A549 (cell line): ENCODE data around the gene ADGRD1. TPM values are rescaled to one million over a fixed set of nuclear protein-coding genes. Genes with fewer than 3 reads are reported as not detected.
A peak's percentile ranks its signal among the peaks of the same experiment; 100 is the strongest.

Experiments used
- ATAC-seq, 2 experiments: fragments of 200-7000 bp in 1 of 2; fragments of >200 bp in 1 of 2; cut with Nextera tagmentation in 1 of 2; cut with Tn5 transposase in 1 of 2; 3 replicates each; pipeline versions ENCODE4 v1.8.0 to v1.9.1; 2018 to 2020; ENCODE audit warnings: mild to moderate bottlenecking in 1 of 2, moderate library complexity in 1 of 2
- CTCF ChIA-PET: fragments of 300-600 bp; sonication (Branson Sonifier 250); formaldehyde crosslinking; extraction: SDS; loops from one replicate; lab custom pipeline; 2021; ENCODE audit warnings: antibody characterized with exemption, inconsistent platforms; lab: Yijun Ruan, JAX
- POLR2A ChIA-PET: fragments of 350-600 bp; formaldehyde crosslinking; extraction: SDS; loops from one replicate; lab custom pipeline; 2021; ENCODE audit warnings: antibody characterized with exemption, inconsistent platforms; lab: Yijun Ruan, JAX
- DNase-seq, 2 experiments: peaks; one replicate each; pipeline versions ENCODE4 v3.0.0 to v3.0.0-alpha.2; 2011 to 2016; ENCODE audit warnings: low read depth in 1 of 2, low spot score in 1 of 2
- FAIRE-seq: peaks from 2 replicates; lab custom pipeline; 2011; peaks lifted over from hg19 to GRCh38; lab: Jason Lieb, UNC
- H3K27ac ChIP-seq, 2 experiments: fragments of >200 bp; sonication (Bioruptor Twin); formaldehyde crosslinking; 3 replicates each; pipeline ENCODE4 v1.5.1; 2016 to 2017
- H3K4me1 ChIP-seq: fragments of >200 bp; sonication (Bioruptor Twin); formaldehyde crosslinking; 3 replicates; pipeline ENCODE4 v1.6.1; 2016
- H3K4me2 ChIP-seq: fragments of >200 bp; sonication (Bioruptor Twin); formaldehyde crosslinking; 3 replicates; pipeline ENCODE4 v1.6.1; 2016
- H3K4me3 ChIP-seq: fragments of >200 bp; sonication (Bioruptor Twin); formaldehyde crosslinking; 3 replicates; pipeline ENCODE4 v1.5.1; 2016
- H3K9me3 ChIP-seq: fragments of >200 bp; sonication (Bioruptor Twin); formaldehyde crosslinking; 3 replicates; pipeline ENCODE4 v1.6.1; 2016
- CBX2 ChIP-seq: fragments of 200-600 bp; sonication (generic); IDR thresholded peaks from 2 replicates; pipeline ENCODE4 v1.6.1; 2016; ENCODE audit warnings: low read depth, mild to moderate bottlenecking, borderline replicate concordance
- CHD4 ChIP-seq: fragments of 200-600 bp; sonication (generic); IDR thresholded peaks from 2 replicates; pipeline ENCODE4 v1.6.1; 2016; ENCODE audit warnings: antibody characterized with exemption, mild to moderate bottlenecking, borderline replicate concordance
- EHMT2 ChIP-seq: fragments of 200-600 bp; sonication (generic); IDR thresholded peaks from 2 replicates; pipeline ENCODE4 v1.6.1; 2016; ENCODE audit warnings: antibody characterized with exemption, low read depth, mild to moderate bottlenecking, moderate library complexity
- EP300 ChIP-seq, 2 experiments: fragments of >200 bp; sonication (Bioruptor Twin); formaldehyde crosslinking; IDR thresholded peaks; 2 replicates in 1 of 2; 3 replicates in 1 of 2; pipeline ENCODE4 v1.6.1; 2016 to 2017
- FOSB ChIP-seq: fragments of 250-450 bp; sonication (Bioruptor Pico); IDR thresholded peaks from 2 replicates; pipeline ENCODE4 v1.5.0; 2020; ENCODE audit warnings: mild to moderate bottlenecking, moderate library complexity
- FOSL2 ChIP-seq, 2 experiments: fragments of 450-650 bp in 1 of 2; fragments of >200 bp in 1 of 2; sonication (Bioruptor Twin) in 1 of 2; formaldehyde crosslinking; IDR thresholded peaks; 2 replicates each; pipeline versions ENCODE4 v1.5.0 to v1.6.1; 2016 to 2020; ENCODE audit warnings: mild to moderate bottlenecking in 1 of 2, moderate library complexity in 1 of 2
- FOXS1 ChIP-seq: fragments of 250-450 bp; sonication (Bioruptor Pico); IDR thresholded peaks from 2 replicates; pipeline ENCODE4 v1.5.0; 2020; ENCODE audit warnings: mild to moderate bottlenecking, moderate library complexity
- HEYL ChIP-seq: fragments of 250-450 bp; sonication (Bioruptor Pico); IDR thresholded peaks from 2 replicates; pipeline ENCODE4 v1.8.0; 2021; ENCODE audit warnings: mild to moderate bottlenecking, moderate library complexity
- POLR2A ChIP-seq: IDR thresholded peaks from 2 replicates; pipeline ENCODE4 v1.6.1; 2012; ENCODE audit warnings: mild to moderate bottlenecking, low read length
- POLR2AphosphoS2 ChIP-seq: conservative IDR thresholded peaks from 2 replicates; pipeline ENCODE4 v1.6.1; 2012; ENCODE audit warnings: low read length, improper control_type of control experiment, inconsistent platforms
- RAD21 ChIP-seq, 2 experiments: fragments of >200 bp in 1 of 2; sonication (Bioruptor Twin) in 1 of 2; formaldehyde crosslinking in 1 of 2; IDR thresholded peaks in 1 of 2; conservative IDR thresholded peaks in 1 of 2; 2 replicates in 1 of 2; 3 replicates in 1 of 2; pipeline ENCODE4 v1.6.1; 2012 to 2018; ENCODE audit warnings: inconsistent platforms in 1 of 2
- RCOR1 ChIP-seq: fragments of 150-350 bp; IDR thresholded peaks from 2 replicates; pipeline ENCODE4 v1.6.1; 2014; ENCODE audit warnings: antibody characterized with exemption, low read length, low read depth
- RFX5 ChIP-seq: fragments of 450-650 bp; IDR thresholded peaks from 2 replicates; pipeline ENCODE4 v1.7.1; 2014; ENCODE audit warnings: antibody characterized with exemption, mild to moderate bottlenecking, moderate library complexity
- USF2 ChIP-seq: fragments of 450-650 bp; IDR thresholded peaks from 2 replicates; pipeline ENCODE4 v1.6.1; 2014; ENCODE audit warnings: antibody characterized with exemption
- ZNF302 ChIP-seq: fragments of 250-450 bp; sonication (Bioruptor Pico); IDR thresholded peaks from 2 replicates; pipeline ENCODE4 v1.9.0; 2021; ENCODE audit warnings: inconsistent platforms, mild to moderate bottlenecking, moderate library complexity
- ZSCAN20 ChIP-seq: fragments of 250-450 bp; sonication (Bioruptor Pico); IDR thresholded peaks from 2 replicates; pipeline ENCODE4 v1.8.0; 2022; ENCODE audit warnings: mild to moderate bottlenecking, moderate library complexity
- WGBS: methylation state at CpG from one replicate; pipeline ENCODE4 v1.1.6; 2017; ENCODE audit errors: missing lambda C conversion rate; 5-methylcytosine and 5-hydroxymethylcytosine counted together
- polyA plus RNA-seq, 4 experiments: library from polyadenylated mRNA; depleted of rRNA in 3 of 4; stranded (reverse); fragments of >200 nt; fragmentation: RNase III in 1 of 4; extraction: RNeasy Plus Mini Kit Qiagen cat#74134 plus additional on column Dnase treatment in 1 of 4; gene quantifications; 2 replicates in 3 of 4; 3 replicates in 1 of 4; pipeline ENCODE4 v1.2.3, GENCODE V29; 2011 to 2017
- TF ChIP-seq, protein P1 (sequence below): IDR thresholded peaks from 2 replicates; pipeline ENCODE4 v1.6.1; 2012
- TF ChIP-seq, protein P2 (sequence below): fragments of >200 bp; sonication (Bioruptor Twin); formaldehyde crosslinking; IDR thresholded peaks from 3 replicates; pipeline ENCODE4 v1.6.1; 2016
- TF ChIP-seq, protein P3 (sequence below): fragments of 150-350 bp; IDR thresholded peaks from 2 replicates; pipeline ENCODE4 v1.6.1; 2014; ENCODE audit warnings: low read depth, mild to moderate bottlenecking, low read length

Gene ADGRD1
- polyA plus RNA-seq, 2 of the 4 experiments (the other 2 are of a cell fraction) = 0.36 to 1.5 TPM

GRCh38 chr12:131027876-131028586, 74.3 kb downstream of the ADGRD1 start:
- WGBS = 46% methylated on average over 20 of the region's 20 CpGs
- H3K9me3 ChIP-seq = no peaks in the 10 kb centered on the region
- CTCF ChIA-PET = no interaction called here
- no peak overlapping the region for H3K27ac ChIP-seq
- FAIRE-seq = no peak
- peak overlapping the region; percentile 73 for H3K4me2 ChIP-seq
- ATAC-seq = peak in 1 of 2 experiments; percentile 49; a peak in 3 of 6 replicates
- POLR2A ChIA-PET = no interaction called here
- peaks cover 16% of the 10 kb centered on the region for H3K4me1 ChIP-seq
- H3K4me3 ChIP-seq = no peak overlapping the region
- DNase-seq = peak in 1 of 2 experiments; percentile 56
- TF ChIP-seq POLR2AphosphoS2 (no peak), FOSL2 (IDR thresholded peaks at IDR 0.05) (no peak), FOSL2 (CRISPR knock-in tag; IDR thresholded peaks at IDR 0.05) (peak; percentile 54)
- TF ChIP-seq, all 56 proteins: peak for 1

GRCh38 chr12:131028587-131029338, 75.1 kb downstream of the ADGRD1 start:
- ATAC-seq (peak in 1 of 2 experiments; percentile 63; a peak in 3 of 6 replicates), FAIRE-seq (no peak), DNase-seq (peak in 1 of 2 experiments; percentile 59)
- peaks cover 16% of the 10 kb centered on the region for H3K4me1 ChIP-seq
- no peak overlapping the region for H3K27ac ChIP-seq
- ChIA-PET POLR2A (no interaction called here), CTCF (no interaction called here)
- 58% methylated on average over 29 of the region's 29 CpGs for WGBS
- H3K4me3 ChIP-seq = no peak overlapping the region
- H3K4me2 ChIP-seq = peak overlapping the region; percentile 73
- H3K9me3 ChIP-seq = no peaks in the 10 kb centered on the region
- TF ChIP-seq, protein P1, sequence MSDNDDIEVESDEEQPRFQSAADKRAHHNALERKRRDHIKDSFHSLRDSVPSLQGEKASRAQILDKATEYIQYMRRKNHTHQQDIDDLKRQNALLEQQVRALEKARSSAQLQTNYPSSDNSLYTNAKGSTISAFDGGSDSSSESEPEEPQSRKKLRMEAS = 0 out of 2 replicates have a peak, but pooled peaks have one; percentile 32
- no peak for TF ChIP-seq ZNF302 (CRISPR knock-in tag)

DNA sequence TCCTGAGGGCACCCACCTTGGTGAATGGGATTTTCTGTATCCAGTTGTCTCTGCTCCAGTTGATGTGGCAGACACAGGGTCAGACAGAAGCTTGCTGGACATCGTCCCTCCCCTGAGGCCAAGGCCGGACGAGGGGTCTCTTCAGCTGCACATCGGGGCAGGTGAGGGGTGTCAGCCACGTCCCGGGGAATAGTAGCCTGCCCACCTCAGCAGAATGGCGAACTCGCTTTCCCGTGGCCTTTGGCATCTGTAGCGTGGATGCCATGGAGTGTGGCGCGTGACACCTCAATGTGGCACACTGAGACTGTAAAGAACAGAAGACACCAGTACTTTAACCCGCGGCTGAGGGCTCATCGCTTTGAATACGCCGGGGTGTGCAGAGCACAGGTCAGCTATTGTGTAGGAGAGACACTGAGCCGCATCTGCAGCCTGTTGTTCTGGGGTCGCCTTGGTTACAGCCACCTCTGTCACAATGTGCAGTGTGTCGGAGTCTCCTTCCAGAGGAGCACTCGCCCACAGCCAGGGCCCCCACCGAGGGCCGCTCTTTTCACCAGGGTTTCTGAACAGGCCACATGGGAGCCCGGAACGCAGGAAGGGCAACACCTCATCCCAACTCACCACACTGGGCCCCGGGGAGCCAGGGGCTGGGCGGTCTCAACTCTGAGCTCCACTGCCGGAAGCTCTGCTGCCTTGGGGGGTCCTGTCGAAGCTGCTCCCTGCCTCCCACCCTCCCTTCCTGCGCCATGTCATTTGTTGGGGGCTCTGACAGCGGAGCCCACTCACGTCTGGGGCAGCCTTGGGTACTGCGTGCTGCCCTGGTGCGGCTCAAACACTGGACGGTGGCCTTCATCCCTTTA, 77.0 kb downstream of the ADGRD1 start:
- CTCF ChIA-PET = no interaction called here
- H3K4me3 ChIP-seq = no peak overlapping the region
- ATAC-seq (no peak), DNase-seq (no peak)
- no peak overlapping the region for H3K4me2 ChIP-seq
- H3K9me3 ChIP-seq = no peaks in the 10 kb centered on the region
- 80% methylated on average over 26 of the region's 35 CpGs for WGBS
- no peak overlapping the region for H3K27ac ChIP-seq
- TF ChIP-seq POLR2A = no peak
- TF ChIP-seq RFX5 = no peak
- TF ChIP-seq USF2 = no peak
- TF ChIP-seq FOSB (CRISPR knock-in tag) = no peak
- TF ChIP-seq EHMT2 = no peak
- no peak for TF ChIP-seq EP300 (IDR thresholded peaks at IDR 0.05)
- no peak for TF ChIP-seq RAD21 (conservative IDR thresholded peaks at IDR 0.05 in 1 of 2, IDR thresholded peaks at IDR 0.05 in 1 of 2)
- TF ChIP-seq CBX2 = no peak
- TF ChIP-seq HEYL (CRISPR knock-in tag) = no peak
- no peak for TF ChIP-seq ZNF302 (CRISPR knock-in tag)
- TF ChIP-seq, protein P2, sequence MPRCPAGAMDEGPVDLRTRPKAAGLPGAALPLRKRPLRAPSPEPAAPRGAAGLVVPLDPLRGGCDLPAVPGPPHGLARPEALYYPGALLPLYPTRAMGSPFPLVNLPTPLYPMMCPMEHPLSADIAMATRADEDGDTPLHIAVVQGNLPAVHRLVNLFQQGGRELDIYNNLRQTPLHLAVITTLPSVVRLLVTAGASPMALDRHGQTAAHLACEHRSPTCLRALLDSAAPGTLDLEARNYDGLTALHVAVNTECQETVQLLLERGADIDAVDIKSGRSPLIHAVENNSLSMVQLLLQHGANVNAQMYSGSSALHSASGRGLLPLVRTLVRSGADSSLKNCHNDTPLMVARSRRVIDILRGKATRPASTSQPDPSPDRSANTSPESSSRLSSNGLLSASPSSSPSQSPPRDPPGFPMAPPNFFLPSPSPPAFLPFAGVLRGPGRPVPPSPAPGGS = no peak
- no peak for TF ChIP-seq ZSCAN20 (CRISPR knock-in tag)
- TF ChIP-seq, protein P3, sequence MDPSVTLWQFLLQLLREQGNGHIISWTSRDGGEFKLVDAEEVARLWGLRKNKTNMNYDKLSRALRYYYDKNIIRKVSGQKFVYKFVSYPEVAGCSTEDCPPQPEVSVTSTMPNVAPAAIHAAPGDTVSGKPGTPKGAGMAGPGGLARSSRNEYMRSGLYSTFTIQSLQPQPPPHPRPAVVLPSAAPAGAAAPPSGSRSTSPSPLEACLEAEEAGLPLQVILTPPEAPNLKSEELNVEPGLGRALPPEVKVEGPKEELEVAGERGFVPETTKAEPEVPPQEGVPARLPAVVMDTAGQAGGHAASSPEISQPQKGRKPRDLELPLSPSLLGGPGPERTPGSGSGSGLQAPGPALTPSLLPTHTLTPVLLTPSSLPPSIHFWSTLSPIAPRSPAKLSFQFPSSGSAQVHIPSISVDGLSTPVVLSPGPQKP = no peak
- no peak for TF ChIP-seq CHD4
- TF ChIP-seq FOXS1 (CRISPR knock-in tag) = no peak
- TF ChIP-seq RCOR1 = no peak
- TF ChIP-seq, all 56 proteins: peak for 0
- peaks cover 16% of the 10 kb centered on the region for H3K4me1 ChIP-seq
- POLR2A ChIA-PET = no interaction called here
- no peak for FAIRE-seq
